H1 (cell line): ENCODE measurements around the gene HORMAD2. TPM values are rescaled to one million over a fixed set of nuclear protein-coding genes. Genes with fewer than 3 reads are reported as not detected.

Experiments used
- BRCA1 ChIP-seq: IDR thresholded peaks from 2 replicates; pipeline ENCODE4 v1.6.1; 2012; ENCODE audit warnings: low read depth, low read length, improper control_type of control experiment
- CBX5 ChIP-seq: fragments of 300-800, 300-1000 bp; sonication (generic); IDR thresholded peaks from 2 replicates; pipeline ENCODE4 v1.7.1; 2016; ENCODE audit warnings: antibody characterized with exemption, low read length, low read depth
- CHD1 ChIP-seq: IDR thresholded peaks from 2 replicates; pipeline ENCODE4 v1.6.1; 2012; ENCODE audit warnings: low read depth, low read length, improper control_type of control experiment
- HDAC2 ChIP-seq, 2 experiments: fragments of 300-600 bp in 1 of 2; sonication (generic) in 1 of 2; IDR thresholded peaks; 2 replicates each; pipeline ENCODE4 v1.6.1; 2011 to 2012; ENCODE audit warnings: low read depth in 2 of 2, low read length in 2 of 2, mild to moderate bottlenecking in 2 of 2, moderate library complexity in 2 of 2, borderline replicate concordance in 1 of 2, inconsistent platforms in 1 of 2
- POLR2AphosphoS5 ChIP-seq: IDR thresholded peaks from 2 replicates; pipeline ENCODE4 v1.6.1; 2011; ENCODE audit warnings: low read depth, low read length
- RXRA ChIP-seq: IDR thresholded peaks from 2 replicates; pipeline ENCODE4 v1.6.1; 2011; ENCODE audit warnings: low read depth, mild to moderate bottlenecking, low read length, moderate library complexity; ENCODE audit not compliant: insufficient read depth
- SIRT6 ChIP-seq: IDR thresholded peaks from one replicate; pipeline ENCODE4 v1.7.1; 2012; ENCODE audit warnings: low read length, inconsistent platforms
- SP1 ChIP-seq: IDR thresholded peaks from 2 replicates; pipeline ENCODE4 v1.6.1; 2011; ENCODE audit warnings: low read depth, low read length
- TEAD4 ChIP-seq: IDR thresholded peaks from 2 replicates; pipeline ENCODE4 v1.6.1; 2012; ENCODE audit warnings: low read depth, low read length, inconsistent platforms, mixed read lengths
- polyA plus RNA-seq, 7 experiments: library from polyadenylated mRNA; depleted of rRNA in 3 of 7; stranded (reverse) in 5 of 7; unstranded in 2 of 7; fragments of >200 nt in 5 of 7; fragments of 200-250 nt in 2 of 7; gene quantifications; 1 replicate in 5 of 7; 2 replicates in 1 of 7; 4 replicates in 1 of 7; pipeline versions ENCODE4 v1.2.1 to v1.2.3, GENCODE V29; 2011 to 2013; ENCODE audit warnings: missing spikeins in 2 of 7, mixed read lengths in 2 of 7
- total RNA-seq: library from RNA; stranded (reverse); fragmentation: NEBNext Ultra II Directional; extraction: Animal tissue kit (Norgen Biotek cat#: 25700); gene quantifications from 2 replicates; pipeline ENCODE4 v1.2.1, GENCODE V29; 2021
- TF ChIP-seq, protein P1 (sequence below): fragments of 300-600 bp; sonication (generic); IDR thresholded peaks from 2 replicates; pipeline ENCODE4 v1.7.1; 2012; ENCODE audit warnings: low read length, moderate library complexity, mild to moderate bottlenecking, inconsistent platforms; ENCODE audit not compliant: insufficient replicate concordance

Gene HORMAD2
- total and polyA plus RNA-seq, 2 of the 8 experiments (the other 6 are each of a cell fraction or from before 2014, with no cell fraction given), result 0.03 TPM; not detected in 1

GRCh38 chr22:30180616-30181015, 100.4 kb downstream of the HORMAD2 start (continued):
- TF ChIP-seq, protein P1, sequence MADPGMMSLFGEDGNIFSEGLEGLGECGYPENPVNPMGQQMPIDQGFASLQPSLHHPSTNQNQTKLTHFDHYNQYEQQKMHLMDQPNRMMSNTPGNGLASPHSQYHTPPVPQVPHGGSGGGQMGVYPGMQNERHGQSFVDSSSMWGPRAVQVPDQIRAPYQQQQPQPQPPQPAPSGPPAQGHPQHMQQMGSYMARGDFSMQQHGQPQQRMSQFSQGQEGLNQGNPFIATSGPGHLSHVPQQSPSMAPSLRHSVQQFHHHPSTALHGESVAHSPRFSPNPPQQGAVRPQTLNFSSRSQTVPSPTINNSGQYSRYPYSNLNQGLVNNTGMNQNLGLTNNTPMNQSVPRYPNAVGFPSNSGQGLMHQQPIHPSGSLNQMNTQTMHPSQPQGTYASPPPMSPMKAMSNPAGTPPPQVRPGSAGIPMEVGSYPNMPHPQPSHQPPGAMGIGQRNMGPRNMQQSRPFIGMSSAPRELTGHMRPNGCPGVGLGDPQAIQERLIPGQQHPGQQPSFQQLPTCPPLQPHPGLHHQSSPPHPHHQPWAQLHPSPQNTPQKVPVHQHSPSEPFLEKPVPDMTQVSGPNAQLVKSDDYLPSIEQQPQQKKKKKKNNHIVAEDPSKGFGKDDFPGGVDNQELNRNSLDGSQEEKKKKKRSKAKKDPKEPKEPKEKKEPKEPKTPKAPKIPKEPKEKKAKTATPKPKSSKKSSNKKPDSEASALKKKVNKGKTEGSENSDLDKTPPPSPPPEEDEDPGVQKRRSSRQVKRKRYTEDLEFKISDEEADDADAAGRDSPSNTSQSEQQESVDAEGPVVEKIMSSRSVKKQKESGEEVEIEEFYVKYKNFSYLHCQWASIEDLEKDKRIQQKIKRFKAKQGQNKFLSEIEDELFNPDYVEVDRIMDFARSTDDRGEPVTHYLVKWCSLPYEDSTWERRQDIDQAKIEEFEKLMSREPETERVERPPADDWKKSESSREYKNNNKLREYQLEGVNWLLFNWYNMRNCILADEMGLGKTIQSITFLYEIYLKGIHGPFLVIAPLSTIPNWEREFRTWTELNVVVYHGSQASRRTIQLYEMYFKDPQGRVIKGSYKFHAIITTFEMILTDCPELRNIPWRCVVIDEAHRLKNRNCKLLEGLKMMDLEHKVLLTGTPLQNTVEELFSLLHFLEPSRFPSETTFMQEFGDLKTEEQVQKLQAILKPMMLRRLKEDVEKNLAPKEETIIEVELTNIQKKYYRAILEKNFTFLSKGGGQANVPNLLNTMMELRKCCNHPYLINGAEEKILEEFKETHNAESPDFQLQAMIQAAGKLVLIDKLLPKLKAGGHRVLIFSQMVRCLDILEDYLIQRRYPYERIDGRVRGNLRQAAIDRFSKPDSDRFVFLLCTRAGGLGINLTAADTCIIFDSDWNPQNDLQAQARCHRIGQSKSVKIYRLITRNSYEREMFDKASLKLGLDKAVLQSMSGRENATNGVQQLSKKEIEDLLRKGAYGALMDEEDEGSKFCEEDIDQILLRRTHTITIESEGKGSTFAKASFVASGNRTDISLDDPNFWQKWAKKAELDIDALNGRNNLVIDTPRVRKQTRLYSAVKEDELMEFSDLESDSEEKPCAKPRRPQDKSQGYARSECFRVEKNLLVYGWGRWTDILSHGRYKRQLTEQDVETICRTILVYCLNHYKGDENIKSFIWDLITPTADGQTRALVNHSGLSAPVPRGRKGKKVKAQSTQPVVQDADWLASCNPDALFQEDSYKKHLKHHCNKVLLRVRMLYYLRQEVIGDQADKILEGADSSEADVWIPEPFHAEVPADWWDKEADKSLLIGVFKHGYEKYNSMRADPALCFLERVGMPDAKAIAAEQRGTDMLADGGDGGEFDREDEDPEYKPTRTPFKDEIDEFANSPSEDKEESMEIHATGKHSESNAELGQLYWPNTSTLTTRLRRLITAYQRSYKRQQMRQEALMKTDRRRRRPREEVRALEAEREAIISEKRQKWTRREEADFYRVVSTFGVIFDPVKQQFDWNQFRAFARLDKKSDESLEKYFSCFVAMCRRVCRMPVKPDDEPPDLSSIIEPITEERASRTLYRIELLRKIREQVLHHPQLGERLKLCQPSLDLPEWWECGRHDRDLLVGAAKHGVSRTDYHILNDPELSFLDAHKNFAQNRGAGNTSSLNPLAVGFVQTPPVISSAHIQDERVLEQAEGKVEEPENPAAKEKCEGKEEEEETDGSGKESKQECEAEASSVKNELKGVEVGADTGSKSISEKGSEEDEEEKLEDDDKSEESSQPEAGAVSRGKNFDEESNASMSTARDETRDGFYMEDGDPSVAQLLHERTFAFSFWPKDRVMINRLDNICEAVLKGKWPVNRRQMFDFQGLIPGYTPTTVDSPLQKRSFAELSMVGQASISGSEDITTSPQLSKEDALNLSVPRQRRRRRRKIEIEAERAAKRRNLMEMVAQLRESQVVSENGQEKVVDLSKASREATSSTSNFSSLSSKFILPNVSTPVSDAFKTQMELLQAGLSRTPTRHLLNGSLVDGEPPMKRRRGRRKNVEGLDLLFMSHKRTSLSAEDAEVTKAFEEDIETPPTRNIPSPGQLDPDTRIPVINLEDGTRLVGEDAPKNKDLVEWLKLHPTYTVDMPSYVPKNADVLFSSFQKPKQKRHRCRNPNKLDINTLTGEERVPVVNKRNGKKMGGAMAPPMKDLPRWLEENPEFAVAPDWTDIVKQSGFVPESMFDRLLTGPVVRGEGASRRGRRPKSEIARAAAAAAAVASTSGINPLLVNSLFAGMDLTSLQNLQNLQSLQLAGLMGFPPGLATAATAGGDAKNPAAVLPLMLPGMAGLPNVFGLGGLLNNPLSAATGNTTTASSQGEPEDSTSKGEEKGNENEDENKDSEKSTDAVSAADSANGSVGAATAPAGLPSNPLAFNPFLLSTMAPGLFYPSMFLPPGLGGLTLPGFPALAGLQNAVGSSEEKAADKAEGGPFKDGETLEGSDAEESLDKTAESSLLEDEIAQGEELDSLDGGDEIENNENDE, result no peak
- no peak for TF ChIP-seq CBX5
- no peak for TF ChIP-seq CHD1
- TF ChIP-seq HDAC2 (IDR thresholded peaks at IDR 0.05; ENCODE audit: borderline replicate concordance in 1 of 2, low read depth in 2 of 2, low read length in 2 of 2), result no peak
- TF ChIP-seq SP1, result no peak
- no peak for TF ChIP-seq TEAD4
- no peak for TF ChIP-seq SIRT6
- TF ChIP-seq POLR2AphosphoS5, result no peak
- TF ChIP-seq RXRA, result no peak
- TF ChIP-seq BRCA1, result no peak
